ENCODE measurements around the gene SDK1. TPM values are rescaled to one million over a fixed set of nuclear protein-coding genes. Genes with fewer than 3 reads are reported as not detected.

SDK1 gene
- total RNA-seq, 2 donors from 2014 or later = 19.8 to 32.4 TPM

- no peak for DNase-seq
- ATAC-seq = no peak
- Histone ChIP-seq H3K9me3 (peaks cover 0 to 8% (median 0%) of the 10 kb centered on the region in 3 donors), H3K36me3 (replicated peaks in 1 of 2; ENCODE audit: insufficient read depth in 1 of 2, low read depth in 2 of 2) (no peaks in the 10 kb centered on the region), H3K27me3 (no peaks in the 10 kb centered on the region), H3K4me3 (no peak overlapping the region), H3K27ac (no peak overlapping the region), H3K4me1 (no peaks in the 10 kb centered on the region)
- WGBS, 2 donors = 80 to 87% methylated on average over 7 to 13 of the region's 13 CpGs
- no peak for TF ChIP-seq CTCF (IDR thresholded peaks at IDR 0.05)
- TF ChIP-seq POLR2A (IDR thresholded peaks at IDR 0.05) = no peak
- intact Hi-C loops (cut with DNase I) = no loop called here
Measured at GRCh38 chr7:4270941-4271715, 970.1 kb downstream of the SDK1 start.

GRCh38 chr7:4271716-4272015 lies 970.6 kb downstream of the SDK1 start:
- DNase-seq (no peak), ATAC-seq (no peak)
- H3K36me3 ChIP-seq (replicated peaks in 1 of 2; ENCODE audit: insufficient read depth in 1 of 2, low read depth in 2 of 2) = no peaks in the 10 kb centered on the region
- TF ChIP-seq POLR2A (IDR thresholded peaks at IDR 0.05) (no peak), CTCF (IDR thresholded peaks at IDR 0.05) (no peak)
- 83 to 87% methylated on average over 7 to 10 of the region's 10 CpGs for WGBS, 2 donors
- peaks cover 0 to 8% (median 0%) of the 10 kb centered on the region in 3 donors for H3K9me3 ChIP-seq
- H3K27ac ChIP-seq = no peak overlapping the region
- intact Hi-C loops (cut with DNase I) = no loop called here
- no peaks in the 10 kb centered on the region for H3K27me3 ChIP-seq
- H3K4me3 ChIP-seq = no peak overlapping the region
- no peaks in the 10 kb centered on the region for H3K4me1 ChIP-seq

GRCh38 chr7:4272141-4272540 lies 971.1 kb downstream of the SDK1 start:
- TF ChIP-seq POLR2A (IDR thresholded peaks at IDR 0.05) (no peak), CTCF (IDR thresholded peaks at IDR 0.05) (no peak)
- DNase-seq = no peak
- H3K4me1 ChIP-seq = no peaks in the 10 kb centered on the region
- 91% methylated on average over 16 of the region's 16 CpGs for WGBS, 2 donors
- no peaks in the 10 kb centered on the region for H3K36me3 ChIP-seq (replicated peaks in 1 of 2; ENCODE audit: insufficient read depth in 1 of 2, low read depth in 2 of 2)
- intact Hi-C loops (cut with DNase I) = no loop called here
- ATAC-seq = no peak
- H3K27me3 ChIP-seq = no peaks in the 10 kb centered on the region
- H3K4me3 ChIP-seq = no peak overlapping the region
- H3K9me3 ChIP-seq = peaks cover 0 to 8% (median 0%) of the 10 kb centered on the region in 3 donors
- no peak overlapping the region for H3K27ac ChIP-seq

- WGBS, 2 donors = 80 to 84% methylated on average over 9 of the region's 9 CpGs
- no peaks in the 10 kb centered on the region for H3K36me3 ChIP-seq (replicated peaks in 1 of 2; ENCODE audit: insufficient read depth in 1 of 2, low read depth in 2 of 2)
- H3K4me1 ChIP-seq = no peaks in the 10 kb centered on the region
- no peak overlapping the region for H3K4me3 ChIP-seq
- intact Hi-C loops (cut with DNase I) = no loop called here
- ATAC-seq (no peak), DNase-seq (no peak)
- no peaks in the 10 kb centered on the region for H3K27me3 ChIP-seq
- no peak overlapping the region for H3K27ac ChIP-seq
- TF ChIP-seq POLR2A (IDR thresholded peaks at IDR 0.05) (no peak), CTCF (IDR thresholded peaks at IDR 0.05) (no peak)
- H3K9me3 ChIP-seq = peaks cover 0 to 8% (median 0%) of the 10 kb centered on the region in 3 donors
Measured at GRCh38 chr7:4273566-4274230, 972.6 kb downstream of the SDK1 start.

Data from body of pancreas (tissue), 4 donors.